ENCODE data around the gene ADNP2.

DNA sequence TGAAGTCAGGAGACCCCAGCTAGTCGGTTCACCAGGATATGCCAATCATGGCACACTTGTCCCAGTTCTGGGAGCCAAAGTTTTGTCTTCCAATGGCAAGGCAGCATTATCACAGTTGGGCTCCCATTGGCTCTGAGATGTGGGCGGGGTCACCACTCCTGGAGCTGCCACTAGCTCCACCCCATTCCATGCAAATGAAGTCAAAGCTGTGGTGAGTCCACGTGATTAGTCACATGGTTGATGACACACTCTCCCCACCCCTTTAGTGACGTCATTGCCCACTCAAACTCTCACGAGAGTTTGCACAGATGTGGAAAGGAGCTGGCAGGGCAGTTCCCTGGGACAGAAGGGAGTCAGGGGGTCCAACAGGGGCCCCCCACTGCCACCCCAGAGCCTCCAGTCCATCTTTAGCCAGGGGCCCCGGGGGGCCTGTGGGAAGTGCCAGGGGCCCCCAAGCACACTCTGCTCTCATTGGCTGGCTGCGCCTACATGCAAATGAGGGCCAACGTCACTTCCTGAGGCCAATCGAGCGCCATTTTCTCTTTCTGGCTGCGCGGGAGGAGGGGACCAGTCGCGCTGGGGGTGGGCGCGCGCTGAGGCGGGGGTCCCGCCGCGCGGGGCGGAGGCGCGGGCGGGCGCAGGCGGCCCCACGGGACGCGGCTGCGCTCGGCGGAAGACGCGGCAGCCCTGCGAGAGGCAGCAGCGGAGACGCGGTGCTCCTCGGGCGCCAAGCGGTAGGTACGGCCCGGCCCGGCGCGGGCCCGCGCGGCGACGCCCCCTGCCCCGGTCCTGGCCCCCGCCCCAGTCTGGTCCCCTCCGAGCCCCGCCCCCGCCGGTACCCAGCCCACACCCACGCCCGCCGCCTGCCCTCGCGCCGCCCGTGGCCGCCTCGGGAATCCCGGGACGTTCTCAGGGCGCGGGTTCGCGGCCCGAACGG lies at the start of gene ADNP2:
- TF ChIP-seq, protein P1, sequence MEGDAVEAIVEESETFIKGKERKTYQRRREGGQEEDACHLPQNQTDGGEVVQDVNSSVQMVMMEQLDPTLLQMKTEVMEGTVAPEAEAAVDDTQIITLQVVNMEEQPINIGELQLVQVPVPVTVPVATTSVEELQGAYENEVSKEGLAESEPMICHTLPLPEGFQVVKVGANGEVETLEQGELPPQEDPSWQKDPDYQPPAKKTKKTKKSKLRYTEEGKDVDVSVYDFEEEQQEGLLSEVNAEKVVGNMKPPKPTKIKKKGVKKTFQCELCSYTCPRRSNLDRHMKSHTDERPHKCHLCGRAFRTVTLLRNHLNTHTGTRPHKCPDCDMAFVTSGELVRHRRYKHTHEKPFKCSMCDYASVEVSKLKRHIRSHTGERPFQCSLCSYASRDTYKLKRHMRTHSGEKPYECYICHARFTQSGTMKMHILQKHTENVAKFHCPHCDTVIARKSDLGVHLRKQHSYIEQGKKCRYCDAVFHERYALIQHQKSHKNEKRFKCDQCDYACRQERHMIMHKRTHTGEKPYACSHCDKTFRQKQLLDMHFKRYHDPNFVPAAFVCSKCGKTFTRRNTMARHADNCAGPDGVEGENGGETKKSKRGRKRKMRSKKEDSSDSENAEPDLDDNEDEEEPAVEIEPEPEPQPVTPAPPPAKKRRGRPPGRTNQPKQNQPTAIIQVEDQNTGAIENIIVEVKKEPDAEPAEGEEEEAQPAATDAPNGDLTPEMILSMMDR (IDR thresholded peaks at IDR 0.05), result no peak
- no peak for TF ChIP-seq POLR2A (IDR thresholded peaks at IDR 0.05)

Data from heart left ventricle (tissue), 13 donors.